Measurements from ENCODE around the gene RBCK1. TPM values are rescaled to one million over a fixed set of nuclear protein-coding genes. Genes with fewer than 3 reads are reported as not detected.

Gene RBCK1
- total and polyA plus RNA-seq, 9 of the 15 experiments (the other 6 are each of a cell fraction or from before 2014, with no cell fraction given) = 5.9 to 59.3 (median 26.5) TPM

GRCh38 chr20:420166-420620 lies 12.1 kb downstream of the RBCK1 start:
- Histone ChIP-seq H4K20me1 (replicated peaks; ENCODE audit: control insufficient read depth, insufficient read depth, low read length) (no peaks in the 10 kb centered on the region), H3K9ac (ENCODE audit: insufficient read depth in 1 of 2, low read depth in 2 of 2, low read length in 2 of 2) (no peak overlapping the region), H2AFZ (ENCODE audit: low read depth, low read length) (no peak overlapping the region), H3K79me2 (ENCODE audit: control insufficient read depth, insufficient read depth, low read length) (no peaks in the 10 kb centered on the region; the same call in 2 of the 3 replicates), H3K27ac (ENCODE audit: extremely low read depth, low read depth, low read length) (no peak overlapping the region), H3K27me3 (ENCODE audit: control insufficient read depth in 2 of 2, insufficient read depth in 2 of 2, low read length in 2 of 2) (no peaks in the 10 kb centered on the region), H3K4me3 (no peak overlapping the region), H3K9me3 (replicated peaks; ENCODE audit: control insufficient read depth, insufficient read depth, low read depth, low read length) (no peaks in the 10 kb centered on the region; the same call in 1 of the 2 replicates), H3K9me1 (ENCODE audit: control insufficient read depth, insufficient read depth, low read length) (no peaks in the 10 kb centered on the region), H3K4me2 (ENCODE audit: insufficient read depth, low read length) (no peak overlapping the region), H3K36me3 (ENCODE audit: control insufficient read depth, insufficient read depth, low read length) (peaks cover 25% of the 10 kb centered on the region; the same call in 2 of the 3 replicates), H3K4me1 (replicated peaks in 1 of 2; ENCODE audit: control insufficient read depth in 2 of 2, insufficient read depth in 2 of 2, low read length in 2 of 2) (peaks cover 11 to 35% of the 10 kb centered on the region in 2 experiments; a peak in 4 of 5 replicates)
- BruUV-seq (replicated peaks) = no TSS peak
- 89% methylated on average over 6 of the region's 20 CpGs for WGBS (ENCODE audit: insufficient coverage, low coverage, missing lambda C conversion rate)
- TF ChIP-seq TCFL5 (CRISPR knock-in tag; conservative IDR thresholded peaks at IDR 0.05) = no peak
- CTCF ChIA-PET (ENCODE audit: low intra/inter-chr PET ratio) = no interaction called here
- in situ Hi-C loops (cut with MboI) (no loop called here), intact Hi-C loops (cut with micrococcal nuclease) (no loop called here)
- ATAC-seq (no peak), DNase-seq (ENCODE audit: extremely low read depth in 1 of 4, low spot score in 3 of 4) (no peak), FAIRE-seq (no peak)
- POLR2A ChIA-PET = interaction anchor here (0.5 kb wide), 1 partner anchor 175 kb away, joined by 3 read pairs; no protein-coding TSS in a partner anchor

- H3K4me3 ChIP-seq = no peak overlapping the region
- H3K27me3 ChIP-seq (ENCODE audit: control insufficient read depth in 2 of 2, insufficient read depth in 2 of 2, low read length in 2 of 2) = no peaks in the 10 kb centered on the region
- peak; percentile 49 to 78 (median 69) for DNase-seq (ENCODE audit: extremely low read depth in 1 of 4, low spot score in 3 of 4)
- 97% methylated on average over 5 of the region's 49 CpGs for WGBS (ENCODE audit: insufficient coverage, low coverage, missing lambda C conversion rate)
- ChIA-PET POLR2A (interaction anchor here (0.5 kb wide), 1 partner anchor 174 kb away, joined by 3 read pairs; no protein-coding TSS in a partner anchor), CTCF (ENCODE audit: low intra/inter-chr PET ratio) (no interaction called here)
- H3K4me1 ChIP-seq (replicated peaks in 1 of 2; ENCODE audit: control insufficient read depth in 2 of 2, insufficient read depth in 2 of 2, low read length in 2 of 2) = peaks cover 7 to 32% of the 10 kb centered on the region in 2 experiments; a peak in 4 of 5 replicates
- in situ Hi-C loops (cut with MboI) = no loop called here
- H3K4me2 ChIP-seq (ENCODE audit: insufficient read depth, low read length) = no peak overlapping the region
- H2AFZ ChIP-seq (ENCODE audit: low read depth, low read length) = no peak overlapping the region
- FAIRE-seq = no peak
- H3K27ac ChIP-seq (ENCODE audit: extremely low read depth, low read depth, low read length) = no peak overlapping the region
- no peaks in the 10 kb centered on the region for H4K20me1 ChIP-seq (replicated peaks; ENCODE audit: control insufficient read depth, insufficient read depth, low read length)
- intact Hi-C loops (cut with micrococcal nuclease) = no loop called here
- H3K9ac ChIP-seq (ENCODE audit: insufficient read depth in 1 of 2, low read depth in 2 of 2, low read length in 2 of 2) = no peak overlapping the region; a peak in 1 of 4 replicates
- BruUV-seq (replicated peaks) = no TSS peak
- no peaks in the 10 kb centered on the region for H3K9me3 ChIP-seq (replicated peaks; ENCODE audit: control insufficient read depth, insufficient read depth, low read depth, low read length)
- H3K9me1 ChIP-seq (ENCODE audit: control insufficient read depth, insufficient read depth, low read length) = no peaks in the 10 kb centered on the region
- H3K36me3 ChIP-seq (ENCODE audit: control insufficient read depth, insufficient read depth, low read length) = peaks cover 25% of the 10 kb centered on the region; the same call in 2 of the 3 replicates
- peak; percentile 83 for ATAC-seq
- H3K79me2 ChIP-seq (ENCODE audit: control insufficient read depth, insufficient read depth, low read length) = no peaks in the 10 kb centered on the region; the same call in 2 of the 3 replicates
- TF ChIP-seq THRA (IDR thresholded peaks at IDR 0.05) (no peak), TBP (optimal IDR thresholded peaks at IDR 0.05; ENCODE audit: low read depth, low read length) (no peak), KLF16 (IDR thresholded peaks at IDR 0.05) (no peak), FOXJ3 (CRISPR knock-in tag; IDR thresholded peaks at IDR 0.05) (no peak), E2F3 (CRISPR knock-in tag; IDR thresholded peaks at IDR 0.05) (no peak), NR2F6 (CRISPR knock-in tag; IDR thresholded peaks at IDR 0.05) (no peak), ZBTB17 (CRISPR knock-in tag; IDR thresholded peaks at IDR 0.05) (no peak), POLR2G (IDR thresholded peaks at IDR 0.05; ENCODE audit: low read depth, low read length) (0 out of 2 replicates have a peak, but pooled peaks have one; percentile 7), TFAP4 (CRISPR knock-in tag; IDR thresholded peaks at IDR 0.05; ENCODE audit: borderline replicate concordance) (0 out of 2 replicates have a peak, but pooled peaks have one; percentile 18), ZNF785 (CRISPR knock-in tag; IDR thresholded peaks at IDR 0.05) (no peak)
Measured at GRCh38 chr20:420721-421574, 12.8 kb downstream of the RBCK1 start.
